CD4-positive, alpha-beta T cell treated with Interleukin-6 at 100 ng/mL for 8 hours (primary cell): ENCODE measurements around the gene FRMD1.

Experiments
- DNase-seq: peaks from one replicate; pipeline ENCODE4 v3.0.0-alpha.2; 2020; ENCODE audit warnings: mixed read lengths, low spot score

Gene FRMD1

GRCh38 chr6:168111911-168112310 lies 32.9 kb upstream of the FRMD1 start:
- no peak for DNase-seq

GRCh38 chr6:168110437-168110836 lies 31.4 kb upstream of the FRMD1 start:
- no peak for DNase-seq

GRCh38 chr6:168109171-168109570 lies 30.2 kb upstream of the FRMD1 start:
- DNase-seq: no peak

- DNase-seq: no peak
Observed at GRCh38 chr6:168107191-168107983, 28.4 kb upstream of the FRMD1 start.

- DNase-seq: no peak
Observed at GRCh38 chr6:168106633-168107005, 27.6 kb upstream of the FRMD1 start.

GRCh38 chr6:168105813-168106632 lies 27.0 kb upstream of the FRMD1 start:
- DNase-seq: no peak

- no peak for DNase-seq
Observed at GRCh38 chr6:168104636-168105035, 25.6 kb upstream of the FRMD1 start.

GRCh38 chr6:168103050-168103830 lies 24.2 kb upstream of the FRMD1 start:
- no peak for DNase-seq

GRCh38 chr6:168102315-168102985 lies 23.4 kb upstream of the FRMD1 start:
- no peak for DNase-seq

- DNase-seq: no peak
Observed at GRCh38 chr6:168101590-168102314, 22.7 kb upstream of the FRMD1 start.

- no peak for DNase-seq
Observed at GRCh38 chr6:168100803-168101589, 22.0 kb upstream of the FRMD1 start.

GRCh38 chr6:168100011-168100802 lies 21.2 kb upstream of the FRMD1 start:
- no peak for DNase-seq

- no peak for DNase-seq
Observed at GRCh38 chr6:168099201-168100010, 20.4 kb upstream of the FRMD1 start.

GRCh38 chr6:168098431-168098861 lies 19.4 kb upstream of the FRMD1 start:
- DNase-seq: no peak

GRCh38 chr6:168097621-168098430 lies 18.8 kb upstream of the FRMD1 start:
- DNase-seq: no peak

- no peak for DNase-seq
Observed at GRCh38 chr6:168097221-168097620, 18.2 kb upstream of the FRMD1 start.

- DNase-seq: no peak
Observed at GRCh38 chr6:168096271-168096764, 17.3 kb upstream of the FRMD1 start.
